GM12874 (cell line): ENCODE results near the gene ANKRD13B.
A peak's percentile ranks its signal among the peaks of the same experiment; 100 is the strongest.

Experiments used
- CTCF ChIP-seq: IDR thresholded peaks from 2 replicates; pipeline ENCODE4 v1.5.1; 2011; ENCODE audit warnings: low read depth, mild to moderate bottlenecking, control low read depth, low read length, moderate library complexity; ENCODE audit not compliant: insufficient read depth

The ANKRD13B gene

GRCh38 chr17:29566473-29567303 lies 26.2 kb upstream of the ANKRD13B start, which contains the start of gene ABHD15:
Gene ABHD15 (minus strand): TSS chr17:29567037. CDS start chr17:29566966, 71 bp downstream.
- TF ChIP-seq CTCF, result no peak

- no peak for TF ChIP-seq CTCF
Observed at GRCh38 chr17:29567304-29567553, 25.7 kb upstream of the ANKRD13B start.

GRCh38 chr17:29567554-29568330 lies 25.2 kb upstream of the ANKRD13B start:
- TF ChIP-seq CTCF, result peak; percentile 72

GRCh38 chr17:29568331-29569244 lies 24.3 kb upstream of the ANKRD13B start, which contains the start of gene TP53I13:
Gene TP53I13 (plus strand): TSS chr17:29568701. CDS start chr17:29568759, 58 bp downstream.
- TF ChIP-seq CTCF, result no peak

DNA sequence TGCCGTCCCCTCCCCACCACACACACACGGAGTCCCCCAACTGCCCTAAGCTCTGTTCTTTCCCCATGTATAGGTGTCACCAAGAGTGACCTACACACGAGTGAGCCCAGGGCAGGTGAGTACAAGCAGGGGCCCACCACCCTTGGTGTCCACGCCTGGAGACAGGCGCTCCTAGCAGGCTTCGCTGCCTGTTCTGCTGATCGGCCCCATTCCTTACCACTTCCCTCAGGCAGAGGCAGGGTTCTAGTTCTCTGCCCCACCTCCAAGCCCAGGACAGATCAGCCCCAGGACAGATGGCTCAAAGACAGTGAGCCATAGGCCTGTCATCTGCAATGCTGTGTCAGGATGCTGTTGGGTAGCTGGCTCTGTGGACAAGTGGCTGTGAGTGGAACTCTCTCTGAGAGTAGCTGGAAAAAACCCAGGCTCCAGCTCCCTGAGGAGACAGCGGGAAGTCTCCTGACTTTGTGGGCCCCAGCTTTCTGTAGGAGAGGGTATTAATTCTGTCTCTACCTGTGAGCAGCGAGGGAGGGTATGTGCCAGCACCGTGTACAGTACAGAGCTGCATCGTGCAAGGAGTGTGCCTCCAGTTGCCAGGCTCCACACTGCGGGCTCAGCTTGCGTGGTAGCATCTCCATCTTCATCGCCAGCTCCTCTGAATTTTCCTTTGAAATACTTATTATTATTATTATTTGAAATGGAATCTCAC lies 23.5 kb upstream of the ANKRD13B start:
- TF ChIP-seq CTCF, result no peak

- no peak for TF ChIP-seq CTCF
Observed at GRCh38 chr17:29570521-29570920, 22.4 kb upstream of the ANKRD13B start.

DNA sequence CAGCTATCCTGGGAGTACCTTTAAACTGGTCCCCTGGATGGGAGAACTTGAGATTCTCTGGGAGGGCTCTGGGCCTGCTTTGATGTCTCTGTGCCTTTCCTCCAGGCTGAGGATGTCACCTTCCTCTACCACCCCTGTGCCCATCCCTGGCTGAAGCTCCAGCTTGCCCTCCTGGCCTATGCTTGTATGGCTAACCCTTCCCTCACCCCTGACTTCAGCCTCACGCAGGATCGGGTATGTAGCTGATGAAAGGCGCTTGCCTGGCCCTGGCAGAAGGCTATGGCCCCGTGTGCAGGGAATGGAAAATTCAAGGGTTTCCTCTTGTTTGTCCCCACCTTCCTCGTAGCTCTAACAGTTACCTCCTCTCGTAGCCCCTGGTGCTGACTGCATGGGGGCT lies 21.4 kb upstream of the ANKRD13B start:
- TF ChIP-seq CTCF, result no peak
